IMR-90 (cell line): ENCODE measurements around the gene ARHGEF10L. TPM values are rescaled to one million over a fixed set of nuclear protein-coding genes. Genes with fewer than 3 reads are reported as not detected.

Experiments
- ATAC-seq: fragments of 200-7000 bp; cut with Tn5 transposase; 2 replicates; pipeline ENCODE4 v1.9.1; 2020; ENCODE audit warnings: low read depth, mild to moderate bottlenecking, moderate library complexity
- BruUV-seq: library from RNA; stranded (reverse); fragments of 400-500 nt; replicated peaks from 2 replicates; lab custom pipeline; 2021; lab: Mats Ljungman, UMichigan
- CTCF ChIA-PET: fragments of 300-600 bp; formaldehyde crosslinking; extraction: SDS; loops from one replicate; lab custom pipeline; 2021; ENCODE audit warnings: antibody characterized with exemption; lab: Yijun Ruan, JAX
- POLR2A ChIA-PET: fragments of 300-600 bp; sonication (Branson Sonifier 250); formaldehyde crosslinking; loops from one replicate; lab custom pipeline; 2022; ENCODE audit warnings: antibody characterized with exemption; ENCODE audit not compliant: unreplicated experiment; lab: Charles Lee
- DNase-seq: peaks from one replicate; pipeline ENCODE4 v3.0.0; 2013
- H2AFZ ChIP-seq: replicated peaks from 2 replicates; pipeline ENCODE3; 2013; ENCODE audit warnings: low read length, mild to moderate bottlenecking; ENCODE audit not compliant: poor library complexity
- H2AK5ac ChIP-seq: 2 replicates; pipeline ENCODE4 v1.6.1; 2013; ENCODE audit warnings: low read depth, low read length, inconsistent platforms
- H2AK9ac ChIP-seq: replicated peaks from 2 replicates; pipeline ENCODE3; 2013; ENCODE audit warnings: mild to moderate bottlenecking, low read depth, low read length, moderate library complexity; ENCODE audit not compliant: poor library complexity
- H2BK120ac ChIP-seq: 2 replicates; pipeline ENCODE4 v1.6.1; 2013; ENCODE audit warnings: low read depth, low read length, inconsistent platforms
- H2BK15ac ChIP-seq: 3 replicates; pipeline ENCODE4 v1.6.1; 2013; ENCODE audit warnings: low read depth, low read length, inconsistent platforms
- H2BK20ac ChIP-seq: 2 replicates; pipeline ENCODE4 v1.6.1; 2013; ENCODE audit warnings: low read depth, mild to moderate bottlenecking, inconsistent platforms, low read length, moderate library complexity
- H2BK5ac ChIP-seq: 2 replicates; pipeline ENCODE4 v1.6.1; 2013; ENCODE audit warnings: mild to moderate bottlenecking, low read depth, low read length, inconsistent platforms; ENCODE audit not compliant: poor library complexity, severe bottlenecking
- H3K14ac ChIP-seq: replicated peaks from 2 replicates; pipeline ENCODE4 v1.6.1; 2013; ENCODE audit warnings: low read depth, low read length, inconsistent platforms
- H3K18ac ChIP-seq: 2 replicates; pipeline ENCODE4 v1.6.1; 2013; ENCODE audit warnings: low read depth, low read length, control low read depth
- H3K23ac ChIP-seq: 2 replicates; pipeline ENCODE4 v1.6.1; 2013; ENCODE audit warnings: low read depth, low read length, inconsistent platforms
- H3K27ac ChIP-seq: 2 replicates; pipeline ENCODE4 v1.5.1; 2013; ENCODE audit warnings: mild to moderate bottlenecking, control low read depth, low read length; ENCODE audit not compliant: insufficient read depth
- H3K27me3 ChIP-seq: 2 replicates; pipeline ENCODE4 v1.6.1; 2013; ENCODE audit warnings: low read length; ENCODE audit not compliant: control insufficient read depth, insufficient read depth
- H3K36me3 ChIP-seq: 2 replicates; pipeline ENCODE4 v1.6.1; 2013; ENCODE audit warnings: low read length, mixed read lengths; ENCODE audit not compliant: control insufficient read depth, insufficient read depth
- H3K4ac ChIP-seq: 2 replicates; pipeline ENCODE4 v1.6.1; 2013; ENCODE audit warnings: low read depth, low read length, inconsistent platforms
- H3K4me1 ChIP-seq: 2 replicates; pipeline ENCODE4 v1.6.1; 2013; ENCODE audit warnings: low read length, mixed read lengths; ENCODE audit not compliant: control insufficient read depth, insufficient read depth
- H3K4me2 ChIP-seq: 2 replicates; pipeline ENCODE4 v1.6.1; 2013; ENCODE audit warnings: low read depth, mild to moderate bottlenecking, control low read depth, low read length, moderate library complexity
- H3K4me3 ChIP-seq: 2 replicates; pipeline ENCODE4 v1.5.1; 2013; ENCODE audit warnings: low read depth, mild to moderate bottlenecking, control low read depth, low read length, moderate library complexity; ENCODE audit not compliant: insufficient read depth
- H3K56ac ChIP-seq: 2 replicates; pipeline ENCODE4 v1.6.1; 2013; ENCODE audit warnings: low read length, inconsistent platforms; ENCODE audit not compliant: insufficient read depth; ENCODE audit errors: extremely low read depth
- H3K79me1 ChIP-seq, 2 experiments: 2 replicates each; pipeline ENCODE4 v1.6.1; 2013; ENCODE audit warnings: low read length in 2 of 2, inconsistent platforms in 1 of 2, low read depth in 1 of 2
- H3K9ac ChIP-seq: 2 replicates; pipeline ENCODE4 v1.6.1; 2013; ENCODE audit warnings: low read depth, low read length, control low read depth
- H3K9me1 ChIP-seq: 2 replicates; pipeline ENCODE4 v1.6.1; 2013; ENCODE audit warnings: low read length, inconsistent platforms; ENCODE audit not compliant: insufficient read depth
- H3K9me3 ChIP-seq: 2 replicates; pipeline ENCODE4 v1.6.1; 2013; ENCODE audit warnings: low read length; ENCODE audit not compliant: control insufficient read depth, insufficient read depth
- H4K20me1 ChIP-seq: 2 replicates; pipeline ENCODE4 v1.6.1; 2013; ENCODE audit warnings: low read length, inconsistent platforms; ENCODE audit not compliant: insufficient read depth
- H4K5ac ChIP-seq: 2 replicates; pipeline ENCODE4 v1.6.1; 2013; ENCODE audit warnings: mild to moderate bottlenecking, low read depth, low read length, control low read depth
- H4K8ac ChIP-seq, 2 experiments: 2 replicates each; pipeline ENCODE4 v1.6.1; 2013; ENCODE audit warnings: low read depth in 2 of 2, low read length in 2 of 2, control low read depth in 1 of 2, inconsistent platforms in 1 of 2
- H4K91ac ChIP-seq: 2 replicates; pipeline ENCODE4 v1.6.1; 2013; ENCODE audit warnings: low read depth, low read length, inconsistent platforms; ENCODE audit not compliant: insufficient read depth
- BHLHE40 ChIP-seq: fragments of 150-350 bp; IDR thresholded peaks from 2 replicates; pipeline ENCODE4 v1.6.1; 2016; ENCODE audit warnings: mild to moderate bottlenecking, low read depth, low read length
- CHD1 ChIP-seq: IDR thresholded peaks from 2 replicates; pipeline ENCODE4 v1.6.1; 2012; ENCODE audit warnings: low read depth, low read length, improper control_type of control experiment
- CTCF ChIP-seq: conservative IDR thresholded peaks from 2 replicates; pipeline ENCODE4 v1.5.1; 2012; ENCODE audit warnings: mild to moderate bottlenecking, low read depth, low read length, improper control_type of control experiment
- ELK1 ChIP-seq: fragments of 150-350 bp; IDR thresholded peaks from 2 replicates; pipeline ENCODE4 v1.6.1; 2016; ENCODE audit warnings: low read depth, mild to moderate bottlenecking, low read length, moderate library complexity, borderline replicate concordance
- FOS ChIP-seq: fragments of 150-350 bp; IDR thresholded peaks from 2 replicates; pipeline ENCODE4 v1.6.1; 2016; ENCODE audit warnings: low read depth, low read length
- MAFK ChIP-seq: IDR thresholded peaks from 2 replicates; pipeline ENCODE4 v1.6.1; 2012; ENCODE audit warnings: low read depth, low read length, improper control_type of control experiment
- MAZ ChIP-seq: IDR thresholded peaks from 2 replicates; pipeline ENCODE4 v1.6.1; 2012; ENCODE audit warnings: low read depth, mild to moderate bottlenecking, low read length, improper control_type of control experiment, moderate library complexity, borderline replicate concordance
- MXI1 ChIP-seq: IDR thresholded peaks from 2 replicates; pipeline ENCODE4 v1.6.1; 2012; ENCODE audit warnings: low read depth, mild to moderate bottlenecking, low read length, moderate library complexity, borderline replicate concordance
- NFE2L2 ChIP-seq: fragments of 150-350 bp; IDR thresholded peaks from 2 replicates; pipeline ENCODE4 v1.6.1; 2016; ENCODE audit warnings: low read depth, mild to moderate bottlenecking, low read length
- POLR2A ChIP-seq: IDR thresholded peaks from 2 replicates; pipeline ENCODE4 v1.6.1; 2012; ENCODE audit warnings: mild to moderate bottlenecking, low read depth, low read length
- RAD21 ChIP-seq: IDR thresholded peaks from 2 replicates; pipeline ENCODE4 v1.6.1; 2012; ENCODE audit warnings: low read length, improper control_type of control experiment
- RCOR1 ChIP-seq: IDR thresholded peaks from 2 replicates; pipeline ENCODE4 v1.6.1; 2012; ENCODE audit warnings: mild to moderate bottlenecking, low read length, improper control_type of control experiment; ENCODE audit not compliant: insufficient replicate concordance
- SMC3 ChIP-seq: fragments of 150-350 bp; IDR thresholded peaks from 2 replicates; pipeline ENCODE4 v1.6.1; 2016; ENCODE audit warnings: low read depth, mild to moderate bottlenecking, antibody characterized with exemption, low read length, moderate library complexity
- USF2 ChIP-seq: fragments of 150-350 bp; IDR thresholded peaks from 2 replicates; pipeline ENCODE4 v1.6.1; 2017; ENCODE audit warnings: mild to moderate bottlenecking, antibody characterized with exemption, low read length, low read depth
- WGBS, 2 experiments: methylation state at CpG; one replicate each; pipeline versions ENCODE4 v1.1.5 to v1.1.7; 2013; ENCODE audit warnings: missing lambda C conversion rate in 2 of 2; ENCODE audit not compliant: insufficient read length in 1 of 2; ENCODE audit errors: extremely low coverage in 2 of 2; 5-methylcytosine and 5-hydroxymethylcytosine counted together
- dilution Hi-C: fragments of 300-500 bp; cut with HindIII; formaldehyde crosslinking; loops from one replicate; pipeline ENCODE4 v1.14.3; 2018; ENCODE audit warnings: low sequenced_read_pairs; ENCODE audit not compliant: unreplicated experiment
- in situ Hi-C: fragments of 300-500 bp; cut with MboI; formaldehyde crosslinking; loops from 3 replicates; pipeline ENCODE4 v1.14.3; 2019; ENCODE audit warnings: low sequenced_read_pairs, inconsistent platforms, mixed read lengths
- intact Hi-C: fragments of 100-400 bp; cut with micrococcal nuclease; formaldehyde crosslinking; loops from 2 replicates; pipeline ENCODE4 v1.10.0; 2022
- polyA plus RNA-seq, 3 experiments: library from polyadenylated mRNA; depleted of rRNA; stranded (reverse); fragments of >200 nt; gene quantifications; 2 replicates each; pipeline ENCODE4 v1.2.3, GENCODE V29; 2012; ENCODE audit warnings: low replicate concordance in 1 of 3
- total RNA-seq: library from RNA; depleted of rRNA; stranded (reverse); fragments of >200 nt; gene quantifications from 2 replicates; pipeline ENCODE4 v1.2.3, GENCODE V29; 2012

Gene ARHGEF10L
- total and polyA plus RNA-seq, 2 of the 4 experiments (the other 2 are of a cell fraction) = 4.8 to 12.4 TPM

- H3K4me1 ChIP-seq = no peaks in the 10 kb centered on the region
- H2BK5ac ChIP-seq = no peak overlapping the region
- dilution Hi-C loops = no loop called here
- H3K14ac ChIP-seq = no peak overlapping the region
- no peak overlapping the region for H3K18ac ChIP-seq
- H2BK20ac ChIP-seq = no peak overlapping the region
- in situ Hi-C loops = no loop called here
- H3K23ac ChIP-seq = no peak overlapping the region
- no peak overlapping the region for H2AK5ac ChIP-seq
- H3K79me1 ChIP-seq = no peaks in the 10 kb centered on the region
- no peak overlapping the region for H3K56ac ChIP-seq
- ChIA-PET CTCF (no interaction called here), POLR2A (no interaction called here)
- no peak overlapping the region for H2BK15ac ChIP-seq
- BruUV-seq = no TSS peak
- H3K9ac ChIP-seq = no peak overlapping the region
- no peak overlapping the region for H3K27ac ChIP-seq
- no peaks in the 10 kb centered on the region for H3K36me3 ChIP-seq
- no peak overlapping the region for H3K4me2 ChIP-seq
- no peaks in the 10 kb centered on the region for H3K9me1 ChIP-seq
- TF ChIP-seq POLR2A = no peak
- TF ChIP-seq BHLHE40 = no peak
- TF ChIP-seq FOS = no peak
- no peak for TF ChIP-seq CTCF
- TF ChIP-seq ELK1 = no peak
- no peak for TF ChIP-seq USF2
- no peak for TF ChIP-seq MXI1
- no peak for TF ChIP-seq MAZ
- no peak for TF ChIP-seq RAD21
- TF ChIP-seq SMC3 = no peak
- no peak for TF ChIP-seq NFE2L2
- TF ChIP-seq RCOR1 = no peak
- TF ChIP-seq MAFK = no peak
- TF ChIP-seq CHD1 = no peak
- no peak for ATAC-seq
- H4K5ac ChIP-seq = no peak overlapping the region
- no peak for DNase-seq
- intact Hi-C loops = no loop called here
- no peak overlapping the region for H2AFZ ChIP-seq
- H4K8ac ChIP-seq = no peak overlapping the region
- H2BK120ac ChIP-seq = no peak overlapping the region
- 31% methylated on average over 2 of the region's 7 CpGs; no CpG with 5 or more reads in 1 of the 2 experiments for WGBS, 2 experiments
- H3K9me3 ChIP-seq = no peaks in the 10 kb centered on the region
- no peak overlapping the region for H3K4me3 ChIP-seq
- H2AK9ac ChIP-seq = no peak overlapping the region
- peaks cover 26% of the 10 kb centered on the region for H3K27me3 ChIP-seq
- H4K91ac ChIP-seq = no peak overlapping the region
- H3K4ac ChIP-seq = no peak overlapping the region
- no peaks in the 10 kb centered on the region for H4K20me1 ChIP-seq
Measured at GRCh38 chr1:17735793-17736192, 196.3 kb downstream of the ARHGEF10L start.
